GM11168 (cell line): ENCODE data around the gene USP34.

Source experiments
- in situ Hi-C: fragments of 300-500 bp; cut with MboI; formaldehyde crosslinking; loops from one replicate; pipeline ENCODE4 v1.12.0; 2022; ENCODE audit warnings: low sequenced_read_pairs; ENCODE audit not compliant: unreplicated experiment

Gene USP34

GRCh38 chr2:61327173-61327572, 143.7 kb downstream of the USP34 start:
- in situ Hi-C loops = no loop called here

GRCh38 chr2:61326423-61326822, 144.5 kb downstream of the USP34 start:
- in situ Hi-C loops = no loop called here

- in situ Hi-C loops = no loop called here
These were observed 150.7 kb downstream of the USP34 start for GRCh38 chr2:61320181-61320580.

GRCh38 chr2:61318553-61318952, 152.3 kb downstream of the USP34 start:
- in situ Hi-C loops = no loop called here

- in situ Hi-C loops = no loop called here
These were observed 174.9 kb downstream of the USP34 start for GRCh38 chr2:61295981-61296380.

- in situ Hi-C loops = no loop called here
These were observed 178.9 kb downstream of the USP34 start for GRCh38 chr2:61291851-61292575.

GRCh38 chr2:61288070-61288841, 182.6 kb downstream of the USP34 start:
- in situ Hi-C loops = no loop called here

GRCh38 chr2:61287254-61287653, 183.6 kb downstream of the USP34 start:
- in situ Hi-C loops = no loop called here

GRCh38 chr2:61283443-61284160, 187.3 kb downstream of the USP34 start:
- in situ Hi-C loops = no loop called here

- in situ Hi-C loops = no loop called here
These were observed 188.7 kb downstream of the USP34 start for GRCh38 chr2:61282104-61282590.

GRCh38 chr2:61281321-61281720, 189.6 kb downstream of the USP34 start:
- in situ Hi-C loops = no loop called here

GRCh38 chr2:61277756-61278155, 193.1 kb downstream of the USP34 start:
- in situ Hi-C loops = no loop called here

GRCh38 chr2:61275575-61276184, 195.2 kb downstream of the USP34 start:
- in situ Hi-C loops = no loop called here

GRCh38 chr2:61272421-61273070, 198.3 kb downstream of the USP34 start:
- in situ Hi-C loops = no loop called here

- in situ Hi-C loops = no loop called here
These were observed 202.6 kb downstream of the USP34 start for GRCh38 chr2:61268249-61268648.

GRCh38 chr2:61266632-61267505, 204.0 kb downstream of the USP34 start:
- in situ Hi-C loops = no loop called here

GRCh38 chr2:61263830-61264229, 207.1 kb downstream of the USP34 start:
- in situ Hi-C loops = no loop called here

GRCh38 chr2:61262699-61263098, 208.2 kb downstream of the USP34 start:
- in situ Hi-C loops = no loop called here

GRCh38 chr2:61257446-61257845, 213.4 kb downstream of the USP34 start:
- in situ Hi-C loops = no loop called here
